ENCODE data around the gene ZNF561. TPM values are rescaled to one million over a fixed set of nuclear protein-coding genes. Genes with fewer than 3 reads are reported as not detected.
"Not testable (repeated sequence)": the region's sequence is repeated elsewhere in the genome, so short reads cannot be mapped to it uniquely, and the experiment has no call there.

ZNF561 gene
- total RNA-seq (36.6 TPM), polyA plus RNA-seq (10 to 100 TPM; 17.0 to 25.2 (median 22.8) TPM)

GRCh38 chr19:9621156-9622037 lies at the start of gene ZNF561:
Gene ZNF561 (minus strand): TSS chr19:9621232. CDS start chr19:9619456, 1,776 bp downstream.
- ATAC-seq (ENCODE audit: low read depth in 2 of 2) = peak; percentile 88
- Histone ChIP-seq H3K36me3 (ENCODE audit: control insufficient read depth, insufficient read depth, low read length) (peaks cover 24% of the 10 kb centered on the region), H3K27ac (ENCODE audit: insufficient read depth, low read length, poor library complexity, severe bottlenecking) (peak within 1 kb of the TSS; percentile 94), H3K4me3 (ENCODE audit: low read depth, low read length) (peak within 1 kb of the TSS; percentile 88), H3K9me3 (ENCODE audit: control insufficient read depth in 2 of 2, low read length in 2 of 2) (peaks cover 0 to 4% of the 10 kb centered on the region in 2 experiments), H3K27me3 (ENCODE audit: control insufficient read depth, insufficient read depth, low read length) (no peaks in the 10 kb centered on the region), H3K4me1 (ENCODE audit: control insufficient read depth, insufficient read depth, low read length, poor library complexity, severe bottlenecking) (peaks cover 17% of the 10 kb centered on the region)
- peaks cover 13 to 38% (median 20%) of the 10 kb centered on the region in 4 donors for H3K4me1 Mint-ChIP-seq
- H3K36me3 Mint-ChIP-seq = peaks cover 20% of the 10 kb centered on the region
- H3K4me3 Mint-ChIP-seq = peak within 1 kb of the TSS; percentile 96 to 99 (median 98)
- H3K27ac Mint-ChIP-seq = peak within 1 kb of the TSS; percentile 100
- DNase-seq = peak; percentile 84 to 92 (median 91)
- H3K27me3 Mint-ChIP-seq = peaks cover 10% of the 10 kb centered on the region
- peaks cover 0 to 5% (median 3%) of the 10 kb centered on the region in 7 donors for H3K9me3 Mint-ChIP-seq

- no peak overlapping the region for H3K4me3 Mint-ChIP-seq
- H3K27ac Mint-ChIP-seq = no peak overlapping the region
- no peak overlapping the region for H3K27ac ChIP-seq (ENCODE audit: insufficient read depth, low read length, poor library complexity, severe bottlenecking)
Measured at GRCh38 chr19:9668544-9668943, 47.5 kb upstream of the ZNF561 start.

GRCh38 chr19:9667898-9668297 lies 46.9 kb upstream of the ZNF561 start:
- H3K4me3 ChIP-seq (ENCODE audit: low read depth, low read length) = no peak overlapping the region
- H3K36me3 ChIP-seq (ENCODE audit: control insufficient read depth, insufficient read depth, low read length) = peaks cover 37% of the 10 kb centered on the region
- H3K4me1 Mint-ChIP-seq = peaks cover 0 to 40% (median 14%) of the 10 kb centered on the region in 4 donors
- DNase-seq (no peak), ATAC-seq (ENCODE audit: low read depth in 2 of 2) (no peak)
- H3K27ac ChIP-seq (ENCODE audit: insufficient read depth, low read length, poor library complexity, severe bottlenecking) = no peak overlapping the region
- H3K27ac Mint-ChIP-seq = no peak overlapping the region
- no peak overlapping the region for H3K4me3 Mint-ChIP-seq
- H3K27me3 ChIP-seq (ENCODE audit: control insufficient read depth, insufficient read depth, low read length) = no peaks in the 10 kb centered on the region
- peaks cover 65% of the 10 kb centered on the region for H3K36me3 Mint-ChIP-seq
- no peaks in the 10 kb centered on the region for H3K27me3 Mint-ChIP-seq
- H3K9me3 ChIP-seq (ENCODE audit: control insufficient read depth in 2 of 2, low read length in 2 of 2) = peaks cover 38 to 83% of the 10 kb centered on the region in 2 experiments
- no peaks in the 10 kb centered on the region for H3K4me1 ChIP-seq (ENCODE audit: control insufficient read depth, insufficient read depth, low read length, poor library complexity, severe bottlenecking)
- H3K9me3 Mint-ChIP-seq = peaks cover 3 to 62% (median 35%) of the 10 kb centered on the region in 7 donors

More at GRCh38 chr19:9668544-9668943, 47.5 kb upstream of the ZNF561 start:
- no peaks in the 10 kb centered on the region for H3K27me3 ChIP-seq (ENCODE audit: control insufficient read depth, insufficient read depth, low read length)
- H3K9me3 Mint-ChIP-seq = peaks cover 4 to 66% (median 36%) of the 10 kb centered on the region in 7 donors
- H3K9me3 ChIP-seq (ENCODE audit: control insufficient read depth in 2 of 2, low read length in 2 of 2) = peaks cover 43 to 89% of the 10 kb centered on the region in 2 experiments
- no peak overlapping the region for H3K4me3 ChIP-seq (ENCODE audit: low read depth, low read length)
- no peaks in the 10 kb centered on the region for H3K27me3 Mint-ChIP-seq
- ATAC-seq (ENCODE audit: low read depth in 2 of 2) (no peak), DNase-seq (no peak)
- no peaks in the 10 kb centered on the region for H3K4me1 ChIP-seq (ENCODE audit: control insufficient read depth, insufficient read depth, low read length, poor library complexity, severe bottlenecking)
- H3K4me1 Mint-ChIP-seq = peaks cover 0 to 39% (median 14%) of the 10 kb centered on the region in 4 donors
- peaks cover 67% of the 10 kb centered on the region for H3K36me3 Mint-ChIP-seq
- peaks cover 37% of the 10 kb centered on the region for H3K36me3 ChIP-seq (ENCODE audit: control insufficient read depth, insufficient read depth, low read length)

GRCh38 chr19:9658769-9659168 lies 37.7 kb upstream of the ZNF561 start:
- H3K4me1 Mint-ChIP-seq = peaks cover 0 to 14% (median 2%) of the 10 kb centered on the region in 4 donors

GRCh38 chr19:9653066-9653555 lies 32.1 kb upstream of the ZNF561 start:
- H3K27me3 Mint-ChIP-seq; H3K4me1 Mint-ChIP-seq; ATAC-seq (ENCODE audit: low read depth in 2 of 2); H3K27ac ChIP-seq (ENCODE audit: insufficient read depth, low read length, poor library complexity, severe bottlenecking); H3K4me1 ChIP-seq (ENCODE audit: control insufficient read depth, insufficient read depth, low read length, poor library complexity, severe bottlenecking); H3K4me3 ChIP-seq (ENCODE audit: low read depth, low read length); H3K27me3 ChIP-seq (ENCODE audit: control insufficient read depth, insufficient read depth, low read length); H3K27ac Mint-ChIP-seq; H3K4me3 Mint-ChIP-seq; DNase-seq: not testable (repeated sequence)
- peaks cover 50 to 60% of the 10 kb centered on the region in 2 experiments for H3K9me3 ChIP-seq (ENCODE audit: control insufficient read depth in 2 of 2, low read length in 2 of 2)
- peaks cover 77% of the 10 kb centered on the region for H3K36me3 ChIP-seq (ENCODE audit: control insufficient read depth, insufficient read depth, low read length)
- Mint-ChIP-seq H3K9me3 (peaks cover 0 to 64% (median 23%) of the 10 kb centered on the region in 7 donors), H3K36me3 (peaks cover 76% of the 10 kb centered on the region)

More at GRCh38 chr19:9658769-9659168, 37.7 kb upstream of the ZNF561 start:
- peaks cover 15 to 32% of the 10 kb centered on the region in 2 experiments for H3K9me3 ChIP-seq (ENCODE audit: control insufficient read depth in 2 of 2, low read length in 2 of 2)
- DNase-seq (no peak), ATAC-seq (ENCODE audit: low read depth in 2 of 2) (no peak)
- H3K27me3 Mint-ChIP-seq = no peaks in the 10 kb centered on the region
- H3K4me3 ChIP-seq (ENCODE audit: low read depth, low read length) = no peak overlapping the region
- no peak overlapping the region for H3K27ac ChIP-seq (ENCODE audit: insufficient read depth, low read length, poor library complexity, severe bottlenecking)
- no peak overlapping the region for H3K27ac Mint-ChIP-seq
- no peak overlapping the region for H3K4me3 Mint-ChIP-seq
- H3K36me3 ChIP-seq (ENCODE audit: control insufficient read depth, insufficient read depth, low read length) = peaks cover 64% of the 10 kb centered on the region
- no peaks in the 10 kb centered on the region for H3K27me3 ChIP-seq (ENCODE audit: control insufficient read depth, insufficient read depth, low read length)
- H3K4me1 ChIP-seq (ENCODE audit: control insufficient read depth, insufficient read depth, low read length, poor library complexity, severe bottlenecking) = no peaks in the 10 kb centered on the region
- H3K9me3 Mint-ChIP-seq = peaks cover 0 to 22% (median 4%) of the 10 kb centered on the region in 7 donors
- peaks cover 47% of the 10 kb centered on the region for H3K36me3 Mint-ChIP-seq

GRCh38 chr19:9651464-9651863 lies 30.4 kb upstream of the ZNF561 start:
- not testable (repeated sequence) for H3K4me1 Mint-ChIP-seq; ATAC-seq (ENCODE audit: low read depth in 2 of 2); H3K4me3 ChIP-seq (ENCODE audit: low read depth, low read length); H3K4me1 ChIP-seq (ENCODE audit: control insufficient read depth, insufficient read depth, low read length, poor library complexity, severe bottlenecking); H3K27ac Mint-ChIP-seq; DNase-seq; H3K27ac ChIP-seq (ENCODE audit: insufficient read depth, low read length, poor library complexity, severe bottlenecking); H3K27me3 ChIP-seq (ENCODE audit: control insufficient read depth, insufficient read depth, low read length); H3K4me3 Mint-ChIP-seq; H3K27me3 Mint-ChIP-seq
- H3K9me3 ChIP-seq (ENCODE audit: control insufficient read depth in 2 of 2, low read length in 2 of 2) = peaks cover 50 to 60% of the 10 kb centered on the region in 2 experiments
- Mint-ChIP-seq H3K36me3 (peaks cover 64% of the 10 kb centered on the region), H3K9me3 (peaks cover 0 to 60% (median 19%) of the 10 kb centered on the region in 7 donors)
- H3K36me3 ChIP-seq (ENCODE audit: control insufficient read depth, insufficient read depth, low read length) = peaks cover 68% of the 10 kb centered on the region

GRCh38 chr19:9650345-9650744 lies 29.3 kb upstream of the ZNF561 start:
- H3K4me3 Mint-ChIP-seq = no peak overlapping the region
- H3K9me3 Mint-ChIP-seq = peaks cover 0 to 57% (median 19%) of the 10 kb centered on the region in 7 donors
- peak overlapping the region in 1 of 3 donors; percentile 76 for H3K27ac Mint-ChIP-seq
- no peak for DNase-seq
- H3K27me3 ChIP-seq (ENCODE audit: control insufficient read depth, insufficient read depth, low read length) = no peaks in the 10 kb centered on the region
- H3K27me3 Mint-ChIP-seq = no peaks in the 10 kb centered on the region
- no peaks in the 10 kb centered on the region for H3K4me1 ChIP-seq (ENCODE audit: control insufficient read depth, insufficient read depth, low read length, poor library complexity, severe bottlenecking)
- H3K36me3 ChIP-seq (ENCODE audit: control insufficient read depth, insufficient read depth, low read length) = peaks cover 57% of the 10 kb centered on the region
- H3K4me1 Mint-ChIP-seq = peaks cover 0 to 8% (median 4%) of the 10 kb centered on the region in 4 donors
- no peak overlapping the region for H3K4me3 ChIP-seq (ENCODE audit: low read depth, low read length)
- H3K9me3 ChIP-seq (ENCODE audit: control insufficient read depth in 2 of 2, low read length in 2 of 2) = peaks cover 48 to 51% of the 10 kb centered on the region in 2 experiments
- ATAC-seq (ENCODE audit: low read depth in 2 of 2) = no peak
- no peak overlapping the region for H3K27ac ChIP-seq (ENCODE audit: insufficient read depth, low read length, poor library complexity, severe bottlenecking)
- H3K36me3 Mint-ChIP-seq = peaks cover 58% of the 10 kb centered on the region

Data from CD4-positive, CD25-positive, alpha-beta regulatory T cell (primary cell).